ENCODE results near the gene ORC5.

- TF ChIP-seq, protein P1, sequence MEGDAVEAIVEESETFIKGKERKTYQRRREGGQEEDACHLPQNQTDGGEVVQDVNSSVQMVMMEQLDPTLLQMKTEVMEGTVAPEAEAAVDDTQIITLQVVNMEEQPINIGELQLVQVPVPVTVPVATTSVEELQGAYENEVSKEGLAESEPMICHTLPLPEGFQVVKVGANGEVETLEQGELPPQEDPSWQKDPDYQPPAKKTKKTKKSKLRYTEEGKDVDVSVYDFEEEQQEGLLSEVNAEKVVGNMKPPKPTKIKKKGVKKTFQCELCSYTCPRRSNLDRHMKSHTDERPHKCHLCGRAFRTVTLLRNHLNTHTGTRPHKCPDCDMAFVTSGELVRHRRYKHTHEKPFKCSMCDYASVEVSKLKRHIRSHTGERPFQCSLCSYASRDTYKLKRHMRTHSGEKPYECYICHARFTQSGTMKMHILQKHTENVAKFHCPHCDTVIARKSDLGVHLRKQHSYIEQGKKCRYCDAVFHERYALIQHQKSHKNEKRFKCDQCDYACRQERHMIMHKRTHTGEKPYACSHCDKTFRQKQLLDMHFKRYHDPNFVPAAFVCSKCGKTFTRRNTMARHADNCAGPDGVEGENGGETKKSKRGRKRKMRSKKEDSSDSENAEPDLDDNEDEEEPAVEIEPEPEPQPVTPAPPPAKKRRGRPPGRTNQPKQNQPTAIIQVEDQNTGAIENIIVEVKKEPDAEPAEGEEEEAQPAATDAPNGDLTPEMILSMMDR (IDR thresholded peaks at IDR 0.05) = no peak
- TF ChIP-seq POLR2A (IDR thresholded peaks at IDR 0.05) = no peak
Measured at GRCh38 chr7:104142147-104142546, 65.7 kb downstream of the ORC5 start.

Data from vagina (tissue), 2 donors.